Progenitor cell of endocrine pancreas (in vitro differentiated cells): ENCODE measurements around the gene EPS8L2. TPM values are rescaled to one million over a fixed set of nuclear protein-coding genes. Genes with fewer than 3 reads are reported as not detected.

ENCODE experiments used
- DNase-seq: peaks from one replicate; pipeline ENCODE4 v3.0.0; 2021; ENCODE audit warnings: low spot score; ENCODE audit not compliant: unreplicated experiment
- H3K27ac Mint-ChIP-seq: 2 replicates; pipeline ENCODE4 v1.8.0; 2021; ENCODE audit warnings: mild to moderate bottlenecking, moderate library complexity, mixed read lengths
- H3K27me3 Mint-ChIP-seq: 2 replicates; pipeline ENCODE4 v1.8.0; 2021; ENCODE audit warnings: mixed read lengths
- H3K36me3 Mint-ChIP-seq: 2 replicates; pipeline ENCODE4 v1.8.0; 2022; ENCODE audit warnings: mixed read lengths; ENCODE audit not compliant: insufficient read depth
- H3K4me1 Mint-ChIP-seq: 2 replicates; pipeline ENCODE4 v1.8.0; 2021; ENCODE audit warnings: low read depth, mixed read lengths
- H3K4me3 Mint-ChIP-seq: 2 replicates; pipeline ENCODE4 v1.8.0; 2021; ENCODE audit warnings: low read depth, mild to moderate bottlenecking, moderate library complexity, mixed read lengths
- H3K9me3 Mint-ChIP-seq: 2 replicates; pipeline ENCODE4 v1.8.0; 2021; ENCODE audit warnings: low read depth, mixed read lengths
- CTCF ChIP-seq: fragments of 200-600 bp; sonication (generic); IDR thresholded peaks from one replicate; pipeline ENCODE4 v1.5.0; 2021; ENCODE audit warnings: antibody characterized with exemption, mild to moderate bottlenecking; ENCODE audit not compliant: unreplicated experiment
- total RNA-seq: library from RNA; stranded (reverse); gene quantifications from 2 replicates; pipeline ENCODE4 v1.2.1, GENCODE V29; 2021

EPS8L2 gene
- total RNA-seq, 1 donor from 2014 or later: 100.0 TPM

- Mint-ChIP-seq H3K4me1 (peaks cover 1% of the 10 kb centered on the region), H3K36me3 (peaks cover 2% of the 10 kb centered on the region), H3K9me3 (no peaks in the 10 kb centered on the region), H3K27ac (no peak overlapping the region), H3K27me3 (peaks cover 6% of the 10 kb centered on the region), H3K4me3 (peak overlapping the region; percentile 40)
- no peak for TF ChIP-seq CTCF
- DNase-seq: peak; percentile 39
Measured at GRCh38 chr11:726278-727220, 20.5 kb downstream of the EPS8L2 start.

- Mint-ChIP-seq H3K36me3 (peaks cover 2% of the 10 kb centered on the region), H3K27ac (no peak overlapping the region), H3K27me3 (peaks cover 6% of the 10 kb centered on the region), H3K4me1 (peaks cover 1% of the 10 kb centered on the region), H3K9me3 (no peaks in the 10 kb centered on the region), H3K4me3 (no peak overlapping the region)
- TF ChIP-seq CTCF: no peak
- no peak for DNase-seq
Measured at GRCh38 chr11:727281-727701, 21.3 kb downstream of the EPS8L2 start.

- TF ChIP-seq CTCF: peak; percentile 96
- Mint-ChIP-seq H3K36me3 (peaks cover 1% of the 10 kb centered on the region), H3K4me3 (no peak overlapping the region), H3K27me3 (peaks cover 6% of the 10 kb centered on the region), H3K4me1 (peaks cover 1% of the 10 kb centered on the region), H3K27ac (no peak overlapping the region), H3K9me3 (no peaks in the 10 kb centered on the region)
- DNase-seq: peak; percentile 86
Measured at GRCh38 chr11:727859-728748, 22.1 kb downstream of the EPS8L2 start.

- no peak overlapping the region for H3K27ac Mint-ChIP-seq
- H3K4me1 Mint-ChIP-seq: no peaks in the 10 kb centered on the region
- no peak for TF ChIP-seq CTCF
- no peaks in the 10 kb centered on the region for H3K36me3 Mint-ChIP-seq
- peaks cover 6% of the 10 kb centered on the region for H3K27me3 Mint-ChIP-seq
- H3K4me3 Mint-ChIP-seq: no peak overlapping the region
- no peak for DNase-seq
- no peaks in the 10 kb centered on the region for H3K9me3 Mint-ChIP-seq
Measured at GRCh38 chr11:728901-729491, 23.0 kb downstream of the EPS8L2 start.
